HCT116 (cell line): ENCODE data around the gene IRF2BP1.

ENCODE experiments used
- CEBPB ChIP-seq: IDR thresholded peaks from 2 replicates; pipeline ENCODE4 v1.6.1; 2012; ENCODE audit warnings: low read depth
- ELF1 ChIP-seq: IDR thresholded peaks from 2 replicates; pipeline ENCODE4 v1.6.1; 2012; ENCODE audit warnings: low read depth, borderline replicate concordance
- EZH2phosphoT487 ChIP-seq: fragments of 200-600 bp; IDR thresholded peaks from 2 replicates; pipeline ENCODE4 v1.6.1; 2018; ENCODE audit warnings: antibody characterized with exemption, borderline replicate concordance
- POLR2AphosphoS5 ChIP-seq: IDR thresholded peaks from 2 replicates; pipeline ENCODE4 v1.6.1; 2011; ENCODE audit warnings: mild to moderate bottlenecking, low read depth, low read length, moderate library complexity
- SP1 ChIP-seq: IDR thresholded peaks from 2 replicates; pipeline ENCODE4 v1.6.1; 2012; ENCODE audit warnings: low read depth
- ZFX ChIP-seq: fragments of 450-650 bp; IDR thresholded peaks from 2 replicates; pipeline ENCODE4 v1.6.1; 2017
- TF ChIP-seq, protein P1 (sequence below), 3 experiments: fragments of 200-600 bp in 1 of 3; sonication (generic) in 1 of 3; IDR thresholded peaks in 2 of 3; conservative IDR thresholded peaks in 1 of 3; 2 replicates each; pipeline ENCODE4 v1.5.1; 2012 to 2017; ENCODE audit warnings: low read depth in 2 of 3, low read length in 2 of 3, antibody characterized with exemption in 1 of 3, borderline replicate concordance in 1 of 3, control low read depth in 1 of 3, mild to moderate bottlenecking in 1 of 3, mixed read lengths in 1 of 3, mixed run types in 1 of 3, moderate library complexity in 1 of 3; ENCODE audit not compliant: insufficient read depth in 1 of 3
- TF ChIP-seq, protein P2 (sequence below): IDR thresholded peaks from 2 replicates; pipeline ENCODE4 v1.6.1; 2012

DNA sequence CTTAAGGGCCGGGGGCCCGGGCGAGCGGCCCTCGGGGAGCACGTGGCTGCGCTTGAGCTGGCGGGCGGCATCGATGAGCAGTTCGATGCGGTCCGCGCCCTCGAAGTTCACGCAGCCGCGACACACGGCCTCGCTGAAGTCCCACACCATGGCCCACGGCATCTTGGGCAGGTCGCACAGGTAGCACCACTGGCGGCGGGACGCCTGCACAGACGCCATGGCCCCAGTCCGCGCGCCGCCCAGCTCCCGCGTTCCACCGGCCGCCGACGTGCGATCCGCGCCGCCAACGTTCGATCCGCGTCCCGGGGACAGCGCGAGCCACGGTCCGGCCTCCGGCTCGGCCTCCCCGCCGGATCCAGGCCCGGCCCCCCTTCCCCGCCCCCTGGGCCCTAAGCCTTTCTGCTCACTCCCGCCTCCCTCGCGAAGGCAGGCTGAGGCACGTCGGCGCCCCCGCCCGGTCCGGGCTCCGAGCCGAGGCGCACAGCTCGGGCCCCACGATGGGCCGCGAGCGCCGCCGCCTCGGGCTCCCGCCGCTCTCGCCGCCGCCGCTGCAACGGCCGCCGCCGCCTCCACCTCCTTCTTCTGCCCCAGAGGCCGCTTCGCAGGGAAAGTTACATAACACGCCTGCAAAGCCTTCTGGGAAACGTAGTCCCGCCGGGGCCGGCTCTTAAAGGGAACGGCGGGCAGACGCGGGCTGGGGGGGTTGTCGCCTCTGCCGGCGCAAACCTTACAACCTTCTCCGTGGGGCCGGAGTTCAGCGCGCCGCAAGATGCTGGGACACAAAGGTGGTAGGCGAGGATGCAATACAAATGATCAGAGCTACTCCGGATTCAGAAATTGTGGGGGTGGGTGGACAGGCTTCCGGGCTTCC, at the start of gene IRF2BP1:
- TF ChIP-seq, protein P1, sequence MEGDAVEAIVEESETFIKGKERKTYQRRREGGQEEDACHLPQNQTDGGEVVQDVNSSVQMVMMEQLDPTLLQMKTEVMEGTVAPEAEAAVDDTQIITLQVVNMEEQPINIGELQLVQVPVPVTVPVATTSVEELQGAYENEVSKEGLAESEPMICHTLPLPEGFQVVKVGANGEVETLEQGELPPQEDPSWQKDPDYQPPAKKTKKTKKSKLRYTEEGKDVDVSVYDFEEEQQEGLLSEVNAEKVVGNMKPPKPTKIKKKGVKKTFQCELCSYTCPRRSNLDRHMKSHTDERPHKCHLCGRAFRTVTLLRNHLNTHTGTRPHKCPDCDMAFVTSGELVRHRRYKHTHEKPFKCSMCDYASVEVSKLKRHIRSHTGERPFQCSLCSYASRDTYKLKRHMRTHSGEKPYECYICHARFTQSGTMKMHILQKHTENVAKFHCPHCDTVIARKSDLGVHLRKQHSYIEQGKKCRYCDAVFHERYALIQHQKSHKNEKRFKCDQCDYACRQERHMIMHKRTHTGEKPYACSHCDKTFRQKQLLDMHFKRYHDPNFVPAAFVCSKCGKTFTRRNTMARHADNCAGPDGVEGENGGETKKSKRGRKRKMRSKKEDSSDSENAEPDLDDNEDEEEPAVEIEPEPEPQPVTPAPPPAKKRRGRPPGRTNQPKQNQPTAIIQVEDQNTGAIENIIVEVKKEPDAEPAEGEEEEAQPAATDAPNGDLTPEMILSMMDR (IDR thresholded peaks at IDR 0.05 in 2 of 3, conservative IDR thresholded peaks at IDR 0.05 in 1 of 3; ENCODE audit: borderline replicate concordance in 1 of 3, insufficient read depth in 1 of 3, low read depth in 2 of 3, low read length in 2 of 3), result no peak
- TF ChIP-seq, protein P2, sequence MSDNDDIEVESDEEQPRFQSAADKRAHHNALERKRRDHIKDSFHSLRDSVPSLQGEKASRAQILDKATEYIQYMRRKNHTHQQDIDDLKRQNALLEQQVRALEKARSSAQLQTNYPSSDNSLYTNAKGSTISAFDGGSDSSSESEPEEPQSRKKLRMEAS, result peak; percentile 47; the same call in 1 of the 2 replicates
- peak; percentile 91 for TF ChIP-seq ZFX
- TF ChIP-seq EZH2phosphoT487, result no peak
- TF ChIP-seq POLR2AphosphoS5, result peak; percentile 71
- TF ChIP-seq ELF1, result no peak
- TF ChIP-seq CEBPB, result no peak; the same call in 1 of the 2 replicates
- TF ChIP-seq SP1, result peak; percentile 56
